Hepatocyte (in vitro differentiated cells): ENCODE measurements around the gene CLBA1. TPM values are rescaled to one million over a fixed set of nuclear protein-coding genes. Genes with fewer than 3 reads are reported as not detected.

ENCODE experiments used
- DNase-seq: peaks from one replicate; pipeline ENCODE4 v3.0.0-alpha.2; 2016; ENCODE audit warnings: low spot score
- H2AFZ ChIP-seq: fragments of 200-600 bp; sonication (generic); 2 replicates; pipeline ENCODE4 v1.6.0; 2016; ENCODE audit warnings: antibody characterized with exemption, mild to moderate bottlenecking
- H3K27ac ChIP-seq: fragments of 200-600 bp; sonication (generic); 2 replicates; pipeline ENCODE4 v1.5.1; 2016; ENCODE audit warnings: mild to moderate bottlenecking
- H3K27me3 ChIP-seq: fragments of 200-600 bp; sonication (generic); 2 replicates; pipeline ENCODE4 v1.6.1; 2016
- H3K36me3 ChIP-seq: fragments of 200-600 bp; sonication (generic); replicated peaks from 2 replicates; pipeline ENCODE4 v1.5.1; 2016; ENCODE audit warnings: low read depth; ENCODE audit not compliant: insufficient read depth
- H3K4me1 ChIP-seq: fragments of 200-600 bp; sonication (generic); 2 replicates; pipeline ENCODE4 v1.5.1; 2016; ENCODE audit warnings: mild to moderate bottlenecking, moderate library complexity; ENCODE audit not compliant: insufficient read depth
- H3K4me2 ChIP-seq: fragments of 200-600 bp; sonication (generic); 2 replicates; pipeline ENCODE4 v1.6.0; 2016
- H3K4me3 ChIP-seq: fragments of 200-600 bp; sonication (generic); 2 replicates; pipeline ENCODE4 v1.5.1; 2016; ENCODE audit warnings: mild to moderate bottlenecking
- H3K79me2 ChIP-seq: fragments of 200-600 bp; sonication (generic); 2 replicates; pipeline ENCODE4 v1.6.0; 2017; ENCODE audit warnings: mild to moderate bottlenecking
- H3K9me2 ChIP-seq: fragments of 200-600 bp; sonication (generic); replicated peaks from 2 replicates; pipeline ENCODE4 v1.6.0; 2017; ENCODE audit warnings: mild to moderate bottlenecking; ENCODE audit not compliant: insufficient read depth
- H3K9me3 ChIP-seq: fragments of 200-600 bp; sonication (generic); 2 replicates; pipeline ENCODE4 v1.5.1; 2016; ENCODE audit warnings: low read depth, mild to moderate bottlenecking
- H4K20me1 ChIP-seq: fragments of 200-600 bp; sonication (generic); 2 replicates; pipeline ENCODE4 v1.6.0; 2016; ENCODE audit warnings: mild to moderate bottlenecking; ENCODE audit not compliant: insufficient read depth, poor library complexity, severe bottlenecking
- CTCF ChIP-seq: fragments of 200-600 bp; sonication (generic); IDR thresholded peaks from 2 replicates; pipeline ENCODE4 v1.5.1; 2016; ENCODE audit warnings: antibody characterized with exemption, mild to moderate bottlenecking; ENCODE audit not compliant: poor library complexity
- EZH2 ChIP-seq: fragments of 200-600 bp; sonication (generic); IDR thresholded peaks from 2 replicates; pipeline ENCODE4 v1.6.1; 2016; ENCODE audit warnings: antibody characterized with exemption, mild to moderate bottlenecking, borderline replicate concordance
- EZH2phosphoT487 ChIP-seq: fragments of 200-600 bp; sonication (generic); IDR thresholded peaks from one replicate; pipeline ENCODE4 v1.6.1; 2018; ENCODE audit warnings: antibody characterized with exemption, mild to moderate bottlenecking, low read depth, moderate library complexity; ENCODE audit not compliant: unreplicated experiment, severe bottlenecking
- WGBS: methylation state at CpG from one replicate; pipeline ENCODE4 v1.1.6; 2016; ENCODE audit warnings: low lambda C conversion rate; ENCODE audit errors: missing lambda C conversion rate; 5-methylcytosine and 5-hydroxymethylcytosine counted together
- polyA plus RNA-seq: library from polyadenylated mRNA; unstranded; fragments of >200 nt; fragmentation: Nextera tagmentation; extraction: Ambion mirVana; gene quantifications from 2 replicates; pipeline ENCODE4 v1.2.1, GENCODE V29; 2016
- total RNA-seq: library from RNA; depleted of rRNA; stranded (reverse); fragments of >200 nt; gene quantifications from 2 replicates; pipeline ENCODE4 v1.2.3, GENCODE V29; 2014

CLBA1 gene
- total and polyA plus RNA-seq, 2 experiments from 2014 or later = 6.4 to 9.3 TPM

- Histone ChIP-seq H3K9me3 (no peaks in the 10 kb centered on the region), H3K4me1 (peaks cover 7% of the 10 kb centered on the region), H3K27ac (no peak overlapping the region), H3K36me3 (no peaks in the 10 kb centered on the region), H4K20me1 (no peaks in the 10 kb centered on the region), H3K79me2 (peaks cover 4% of the 10 kb centered on the region), H2AFZ (no peak overlapping the region), H3K9me2 (no peaks in the 10 kb centered on the region), H3K27me3 (no peaks in the 10 kb centered on the region), H3K4me2 (no peak overlapping the region), H3K4me3 (no peak overlapping the region)
- WGBS = 92% methylated on average over 7 of the region's 7 CpGs
- TF ChIP-seq EZH2phosphoT487 (no peak), CTCF (no peak), EZH2 (no peak)
- DNase-seq = no peak
Observed at GRCh38 chr14:104989951-104990303, 4.3 kb downstream of the CLBA1 start.

DNA sequence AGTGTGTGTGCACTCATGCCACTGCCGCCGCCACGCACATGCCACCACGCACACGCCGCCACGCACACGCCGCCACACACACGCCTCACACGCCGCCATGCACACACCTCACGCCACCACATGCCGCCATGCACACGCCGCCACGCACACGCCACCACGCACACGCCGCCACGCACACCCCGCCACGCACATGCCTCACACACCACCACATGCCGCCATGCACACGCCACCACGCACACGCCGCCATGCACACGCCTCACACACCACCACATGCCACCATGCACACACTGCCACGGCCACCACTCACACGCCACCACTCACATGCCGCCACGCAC, 6.3 kb downstream of the CLBA1 start:
- no peaks in the 10 kb centered on the region for H3K9me2 ChIP-seq
- H4K20me1 ChIP-seq = no peaks in the 10 kb centered on the region
- H2AFZ ChIP-seq = no peak overlapping the region
- H3K4me1 ChIP-seq = no peaks in the 10 kb centered on the region
- WGBS = 96% methylated on average over 18 of the region's 34 CpGs
- no peak overlapping the region for H3K4me3 ChIP-seq
- H3K4me2 ChIP-seq = no peak overlapping the region
- H3K27me3 ChIP-seq = no peaks in the 10 kb centered on the region
- no peak overlapping the region for H3K27ac ChIP-seq
- no peaks in the 10 kb centered on the region for H3K36me3 ChIP-seq
- no peaks in the 10 kb centered on the region for H3K9me3 ChIP-seq
- TF ChIP-seq CTCF = no peak
- no peak for TF ChIP-seq EZH2
- TF ChIP-seq EZH2phosphoT487 = no peak
- H3K79me2 ChIP-seq = peaks cover under 1% of the 10 kb centered on the region
- DNase-seq = no peak

GRCh38 chr14:104992501-104992900, 6.9 kb downstream of the CLBA1 start:
- Histone ChIP-seq H3K36me3 (no peaks in the 10 kb centered on the region), H3K4me3 (no peak overlapping the region), H3K4me1 (no peaks in the 10 kb centered on the region), H4K20me1 (no peaks in the 10 kb centered on the region), H3K4me2 (no peak overlapping the region), H3K79me2 (no peaks in the 10 kb centered on the region), H3K27ac (no peak overlapping the region), H3K27me3 (no peaks in the 10 kb centered on the region), H3K9me3 (no peaks in the 10 kb centered on the region), H2AFZ (no peak overlapping the region), H3K9me2 (no peaks in the 10 kb centered on the region)
- 98% methylated on average over 11 of the region's 11 CpGs for WGBS
- DNase-seq = no peak
- no peak for TF ChIP-seq EZH2phosphoT487
- no peak for TF ChIP-seq EZH2
- TF ChIP-seq CTCF = no peak

GRCh38 chr14:104993306-104993705, 7.7 kb downstream of the CLBA1 start:
- no peak for TF ChIP-seq EZH2
- no peak for TF ChIP-seq CTCF
- TF ChIP-seq EZH2phosphoT487 = no peak
- H3K36me3 ChIP-seq = no peaks in the 10 kb centered on the region
- 93% methylated on average over 12 of the region's 12 CpGs for WGBS

More at GRCh38 chr14:104993306-104993705, 7.7 kb downstream of the CLBA1 start:
- no peaks in the 10 kb centered on the region for H4K20me1 ChIP-seq
- H3K27ac ChIP-seq = no peak overlapping the region
- H2AFZ ChIP-seq = no peak overlapping the region
- H3K27me3 ChIP-seq = no peaks in the 10 kb centered on the region
- H3K9me2 ChIP-seq = no peaks in the 10 kb centered on the region
- H3K9me3 ChIP-seq = no peaks in the 10 kb centered on the region
- H3K79me2 ChIP-seq = no peaks in the 10 kb centered on the region
- no peak overlapping the region for H3K4me3 ChIP-seq
- DNase-seq = no peak
- H3K4me1 ChIP-seq = no peaks in the 10 kb centered on the region
- H3K4me2 ChIP-seq = no peak overlapping the region
